Measurements from ENCODE around the gene RYR1. TPM values are rescaled to one million over a fixed set of nuclear protein-coding genes. Genes with fewer than 3 reads are reported as not detected.

RYR1 gene
- total RNA-seq, 1 experiment from 2014 or later: not detected

DNA sequence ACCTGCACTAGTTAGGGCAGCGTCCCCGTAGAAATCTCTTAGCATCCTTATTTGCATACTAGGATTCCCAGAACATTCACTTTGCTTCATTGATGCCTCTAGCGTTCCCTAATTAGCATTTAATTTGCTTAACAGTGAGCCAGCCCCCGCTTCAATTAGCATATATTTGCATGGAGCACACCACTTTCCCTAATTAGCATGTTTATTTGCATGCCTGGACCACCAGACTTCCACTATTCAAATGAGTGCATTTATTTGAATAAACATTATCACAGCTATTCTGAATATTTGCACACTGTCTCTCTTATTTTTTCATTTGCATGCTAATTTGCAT is 69.6 kb downstream of the RYR1 start:
- H3K9me3 ChIP-seq (ENCODE audit: low read length): no peaks in the 10 kb centered on the region
- H3K9ac ChIP-seq (ENCODE audit: low read length): no peak overlapping the region
- no peaks in the 10 kb centered on the region for H3K9me2 ChIP-seq (replicated peaks; ENCODE audit: low read length)
- H2AFZ ChIP-seq (ENCODE audit: low read length): no peak overlapping the region
- H3K4me2 ChIP-seq (ENCODE audit: low read length): no peak overlapping the region
- H3K27me3 ChIP-seq (ENCODE audit: low read length): no peaks in the 10 kb centered on the region
- H3K79me2 ChIP-seq (ENCODE audit: low read length): no peaks in the 10 kb centered on the region
- no peaks in the 10 kb centered on the region for H4K20me1 ChIP-seq (ENCODE audit: low read length)
- H3K4me1 ChIP-seq (ENCODE audit: insufficient read depth, low read length): no peaks in the 10 kb centered on the region
- ATAC-seq (no peak), DNase-seq (no peak)
- H3F3A ChIP-seq (ENCODE audit: low read length, unreplicated experiment): no peaks in the 10 kb centered on the region
- ChIA-PET CTCF (no interaction called here), POLR2A (ENCODE audit: unreplicated experiment) (no interaction called here)
- no peak for TF ChIP-seq EZH2 (IDR thresholded peaks at IDR 0.05; ENCODE audit: low read length, unreplicated experiment)
- TF ChIP-seq, protein P1, sequence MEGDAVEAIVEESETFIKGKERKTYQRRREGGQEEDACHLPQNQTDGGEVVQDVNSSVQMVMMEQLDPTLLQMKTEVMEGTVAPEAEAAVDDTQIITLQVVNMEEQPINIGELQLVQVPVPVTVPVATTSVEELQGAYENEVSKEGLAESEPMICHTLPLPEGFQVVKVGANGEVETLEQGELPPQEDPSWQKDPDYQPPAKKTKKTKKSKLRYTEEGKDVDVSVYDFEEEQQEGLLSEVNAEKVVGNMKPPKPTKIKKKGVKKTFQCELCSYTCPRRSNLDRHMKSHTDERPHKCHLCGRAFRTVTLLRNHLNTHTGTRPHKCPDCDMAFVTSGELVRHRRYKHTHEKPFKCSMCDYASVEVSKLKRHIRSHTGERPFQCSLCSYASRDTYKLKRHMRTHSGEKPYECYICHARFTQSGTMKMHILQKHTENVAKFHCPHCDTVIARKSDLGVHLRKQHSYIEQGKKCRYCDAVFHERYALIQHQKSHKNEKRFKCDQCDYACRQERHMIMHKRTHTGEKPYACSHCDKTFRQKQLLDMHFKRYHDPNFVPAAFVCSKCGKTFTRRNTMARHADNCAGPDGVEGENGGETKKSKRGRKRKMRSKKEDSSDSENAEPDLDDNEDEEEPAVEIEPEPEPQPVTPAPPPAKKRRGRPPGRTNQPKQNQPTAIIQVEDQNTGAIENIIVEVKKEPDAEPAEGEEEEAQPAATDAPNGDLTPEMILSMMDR (conservative IDR thresholded peaks at IDR 0.05; ENCODE audit: low read depth, low read length): no peak
- no peak for TF ChIP-seq EZH2phosphoT487 (IDR thresholded peaks at IDR 0.05; ENCODE audit: borderline replicate concordance, low read length)
- intact Hi-C loops (cut with micrococcal nuclease): no loop called here
- no peak overlapping the region for H3K4me3 ChIP-seq (ENCODE audit: low read length)
- H3K36me3 ChIP-seq (ENCODE audit: low read depth, low read length): no peaks in the 10 kb centered on the region
- BruUV-seq (replicated peaks): no TSS peak
- H3K27ac ChIP-seq (ENCODE audit: low read length): no peak overlapping the region

DNA sequence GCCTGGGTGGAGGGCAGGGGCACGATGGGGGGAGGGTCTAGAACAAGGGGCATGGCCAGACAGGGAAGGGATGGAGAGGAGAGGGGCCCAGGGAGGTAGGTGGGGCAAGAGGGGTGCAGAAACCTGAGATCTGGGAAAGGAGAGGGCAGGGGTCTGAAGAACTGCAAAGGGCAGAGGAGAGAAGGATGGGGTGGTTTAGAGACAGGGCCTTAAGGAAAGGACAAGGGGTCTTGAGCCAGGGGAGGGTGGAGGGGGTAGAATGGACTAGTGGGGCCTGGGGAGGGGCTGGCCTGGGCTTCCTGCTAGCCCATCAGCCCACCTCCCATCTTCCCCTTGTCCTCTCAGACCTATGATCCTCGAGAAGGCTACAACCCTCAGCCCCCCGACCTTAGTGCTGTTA is 72.5 kb downstream of the RYR1 start:
- ATAC-seq: no peak
- H3K9me2 ChIP-seq (replicated peaks; ENCODE audit: low read length): no peaks in the 10 kb centered on the region
- no TSS peak for BruUV-seq (replicated peaks)
- no peaks in the 10 kb centered on the region for H3F3A ChIP-seq (ENCODE audit: low read length, unreplicated experiment)
- no peaks in the 10 kb centered on the region for H4K20me1 ChIP-seq (ENCODE audit: low read length)
- no peaks in the 10 kb centered on the region for H3K4me1 ChIP-seq (ENCODE audit: insufficient read depth, low read length)
- no peak for TF ChIP-seq EZH2phosphoT487 (IDR thresholded peaks at IDR 0.05; ENCODE audit: borderline replicate concordance, low read length)
- no peak for TF ChIP-seq EZH2 (IDR thresholded peaks at IDR 0.05; ENCODE audit: low read length, unreplicated experiment)
- TF ChIP-seq, protein P1 (conservative IDR thresholded peaks at IDR 0.05; ENCODE audit: low read depth, low read length): no peak
- no peaks in the 10 kb centered on the region for H3K27me3 ChIP-seq (ENCODE audit: low read length)
- H3K79me2 ChIP-seq (ENCODE audit: low read length): no peaks in the 10 kb centered on the region
- no peaks in the 10 kb centered on the region for H3K36me3 ChIP-seq (ENCODE audit: low read depth, low read length)
- H3K27ac ChIP-seq (ENCODE audit: low read length): no peak overlapping the region
- DNase-seq: no peak
- no peaks in the 10 kb centered on the region for H3K9me3 ChIP-seq (ENCODE audit: low read length)
- no peak overlapping the region for H3K4me2 ChIP-seq (ENCODE audit: low read length)
- ChIA-PET CTCF (no interaction called here), POLR2A (ENCODE audit: unreplicated experiment) (no interaction called here)
- intact Hi-C loops (cut with micrococcal nuclease): no loop called here
- no peak overlapping the region for H2AFZ ChIP-seq (ENCODE audit: low read length)
- H3K9ac ChIP-seq (ENCODE audit: low read length): no peak overlapping the region
- no peak overlapping the region for H3K4me3 ChIP-seq (ENCODE audit: low read length)

DNA sequence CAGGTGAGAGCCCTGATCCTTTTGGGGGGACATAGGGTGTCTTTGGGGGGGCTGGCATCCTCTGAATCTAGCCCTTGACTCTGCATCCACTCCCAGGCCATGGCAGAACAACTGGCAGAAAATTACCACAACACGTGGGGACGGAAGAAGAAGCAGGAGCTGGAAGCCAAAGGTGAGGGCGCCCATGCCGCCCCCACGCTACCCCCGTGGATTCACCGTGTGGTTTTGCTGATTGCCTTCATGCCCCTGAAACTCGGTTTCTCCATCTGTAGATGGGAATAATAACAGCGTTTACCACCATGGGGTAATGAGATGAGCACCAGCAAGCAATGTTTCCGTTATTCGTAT is 72.9 kb downstream of the RYR1 start:
- no peaks in the 10 kb centered on the region for H3K9me3 ChIP-seq (ENCODE audit: low read length)
- no peaks in the 10 kb centered on the region for H3K9me2 ChIP-seq (replicated peaks; ENCODE audit: low read length)
- no peak overlapping the region for H3K27ac ChIP-seq (ENCODE audit: low read length)
- H3F3A ChIP-seq (ENCODE audit: low read length, unreplicated experiment): no peaks in the 10 kb centered on the region
- no peaks in the 10 kb centered on the region for H3K36me3 ChIP-seq (ENCODE audit: low read depth, low read length)
- no TSS peak for BruUV-seq (replicated peaks)
- no peaks in the 10 kb centered on the region for H3K27me3 ChIP-seq (ENCODE audit: low read length)
- ChIA-PET CTCF (no interaction called here), POLR2A (ENCODE audit: unreplicated experiment) (no interaction called here)
- no peak overlapping the region for H3K4me2 ChIP-seq (ENCODE audit: low read length)
- DNase-seq: no peak
- H3K79me2 ChIP-seq (ENCODE audit: low read length): no peaks in the 10 kb centered on the region
- intact Hi-C loops (cut with micrococcal nuclease): no loop called here
- no peaks in the 10 kb centered on the region for H4K20me1 ChIP-seq (ENCODE audit: low read length)
- H3K4me1 ChIP-seq (ENCODE audit: insufficient read depth, low read length): no peaks in the 10 kb centered on the region
- no peak for ATAC-seq
- no peak overlapping the region for H3K4me3 ChIP-seq (ENCODE audit: low read length)
- TF ChIP-seq, protein P1 (conservative IDR thresholded peaks at IDR 0.05; ENCODE audit: low read depth, low read length): no peak
- TF ChIP-seq EZH2phosphoT487 (IDR thresholded peaks at IDR 0.05; ENCODE audit: borderline replicate concordance, low read length) (no peak), EZH2 (IDR thresholded peaks at IDR 0.05; ENCODE audit: low read length, unreplicated experiment) (no peak)
- H3K9ac ChIP-seq (ENCODE audit: low read length): no peak overlapping the region
- peak overlapping the region; percentile 65; the same call in 1 of the 2 replicates for H2AFZ ChIP-seq (ENCODE audit: low read length)

Data from PC-3 (cell line).